GM12874 (cell line): ENCODE measurements around the gene EPB41.

Experiments used
- TF ChIP-seq, protein P1 (sequence below): IDR thresholded peaks from 2 replicates; pipeline ENCODE4 v1.5.1; 2011; ENCODE audit warnings: low read depth, mild to moderate bottlenecking, control low read depth, low read length, moderate library complexity; ENCODE audit not compliant: insufficient read depth

EPB41 gene

DNA sequence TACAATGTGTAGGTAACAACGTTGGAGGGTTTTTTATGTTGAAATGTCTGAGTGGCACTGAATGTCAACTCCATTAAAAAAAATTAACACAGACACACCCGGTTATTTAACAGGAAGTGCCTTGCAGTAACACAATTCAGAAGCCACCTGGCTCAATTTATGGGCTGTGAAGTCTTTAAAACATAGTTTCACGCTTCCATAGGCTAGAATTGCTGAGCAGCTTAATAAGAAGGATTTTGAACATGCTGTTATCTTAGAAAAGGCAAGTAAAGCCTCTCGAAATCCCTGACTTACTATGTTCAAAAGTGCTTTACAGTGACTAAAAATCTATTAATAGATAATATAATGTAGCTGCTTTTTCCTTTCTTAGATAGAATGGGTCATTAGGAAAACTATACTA lies 247.7 kb downstream of the EPB41 start:
- TF ChIP-seq, protein P1, sequence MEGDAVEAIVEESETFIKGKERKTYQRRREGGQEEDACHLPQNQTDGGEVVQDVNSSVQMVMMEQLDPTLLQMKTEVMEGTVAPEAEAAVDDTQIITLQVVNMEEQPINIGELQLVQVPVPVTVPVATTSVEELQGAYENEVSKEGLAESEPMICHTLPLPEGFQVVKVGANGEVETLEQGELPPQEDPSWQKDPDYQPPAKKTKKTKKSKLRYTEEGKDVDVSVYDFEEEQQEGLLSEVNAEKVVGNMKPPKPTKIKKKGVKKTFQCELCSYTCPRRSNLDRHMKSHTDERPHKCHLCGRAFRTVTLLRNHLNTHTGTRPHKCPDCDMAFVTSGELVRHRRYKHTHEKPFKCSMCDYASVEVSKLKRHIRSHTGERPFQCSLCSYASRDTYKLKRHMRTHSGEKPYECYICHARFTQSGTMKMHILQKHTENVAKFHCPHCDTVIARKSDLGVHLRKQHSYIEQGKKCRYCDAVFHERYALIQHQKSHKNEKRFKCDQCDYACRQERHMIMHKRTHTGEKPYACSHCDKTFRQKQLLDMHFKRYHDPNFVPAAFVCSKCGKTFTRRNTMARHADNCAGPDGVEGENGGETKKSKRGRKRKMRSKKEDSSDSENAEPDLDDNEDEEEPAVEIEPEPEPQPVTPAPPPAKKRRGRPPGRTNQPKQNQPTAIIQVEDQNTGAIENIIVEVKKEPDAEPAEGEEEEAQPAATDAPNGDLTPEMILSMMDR = no peak

DNA sequence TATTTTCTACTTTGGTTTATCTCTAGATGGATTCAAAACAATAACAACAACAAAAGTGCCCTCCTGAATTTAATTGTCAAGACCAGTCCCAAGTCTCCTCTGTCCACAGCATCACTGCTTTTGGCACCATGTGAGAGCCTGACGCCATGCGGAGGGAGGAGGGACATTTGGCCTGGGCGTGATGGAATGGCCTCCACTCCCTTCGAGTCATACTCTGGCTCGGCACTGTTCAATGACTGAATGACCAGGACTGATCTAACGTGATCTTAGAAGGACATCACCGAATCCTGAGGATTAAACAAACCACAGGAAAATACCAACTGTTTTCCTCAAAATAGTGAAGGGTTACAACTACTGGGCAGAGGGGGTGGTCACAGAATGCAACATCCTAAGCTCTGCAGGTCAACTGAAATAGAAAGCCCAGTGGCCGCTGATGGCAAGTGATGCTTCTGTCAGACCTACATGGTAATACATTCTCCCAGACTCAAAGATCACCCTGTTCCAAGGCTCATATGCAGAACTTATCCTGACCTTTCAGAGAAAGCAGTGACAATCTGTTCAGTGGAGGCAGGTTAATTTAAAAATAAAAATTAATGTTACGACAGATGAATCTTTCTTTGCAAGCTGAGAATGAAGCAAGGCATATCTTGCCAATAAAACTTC lies 248.2 kb downstream of the EPB41 start:
- TF ChIP-seq, protein P1 = no peak

DNA sequence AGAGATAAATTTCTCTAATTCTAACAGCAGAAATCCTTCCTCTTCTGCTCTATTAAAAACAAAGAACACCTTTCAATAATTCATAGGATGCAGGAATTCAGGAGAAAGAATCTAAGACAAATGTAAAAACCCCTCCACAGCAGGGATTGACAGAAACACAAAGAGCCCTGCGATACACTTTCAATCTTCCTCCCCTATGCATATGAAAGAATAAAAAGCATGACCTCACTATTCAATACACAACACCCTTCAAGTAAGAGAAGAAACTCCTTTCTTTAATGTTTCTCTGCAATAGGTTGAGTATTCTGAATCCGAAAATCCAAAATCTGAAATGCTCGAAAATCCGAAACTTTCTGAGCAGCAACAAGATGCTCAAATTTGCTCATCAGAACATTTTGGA lies 250.2 kb downstream of the EPB41 start:
- TF ChIP-seq, protein P1 = no peak

DNA sequence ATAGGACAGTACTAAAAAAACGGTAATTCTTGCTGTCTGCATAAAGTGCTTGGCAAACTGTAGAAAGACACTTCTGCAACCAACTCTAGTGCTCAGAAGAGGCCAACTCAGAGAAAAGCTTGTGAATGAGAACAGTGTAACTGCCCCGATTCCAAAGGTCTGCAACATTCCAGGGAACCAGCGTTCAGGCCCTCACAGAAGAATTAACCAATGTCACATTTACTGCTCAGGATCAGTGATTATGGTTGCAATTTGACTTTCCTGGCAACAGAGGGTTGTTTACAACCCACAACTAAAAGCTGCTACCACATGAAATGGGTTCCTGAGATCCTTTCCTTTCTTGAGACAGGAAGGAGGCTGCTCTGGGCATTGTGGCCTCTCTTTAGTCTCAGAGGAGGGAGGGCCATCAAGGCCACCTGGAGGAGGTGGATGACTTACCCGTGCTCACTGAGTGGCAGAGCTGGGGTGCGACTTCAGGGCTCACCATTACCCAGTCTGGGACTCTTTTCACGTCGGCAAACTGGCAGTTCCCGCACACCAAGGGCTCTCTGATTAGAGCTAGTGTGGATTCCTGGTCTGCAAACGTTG lies 252.0 kb downstream of the EPB41 start:
- TF ChIP-seq, protein P1 = no peak

DNA sequence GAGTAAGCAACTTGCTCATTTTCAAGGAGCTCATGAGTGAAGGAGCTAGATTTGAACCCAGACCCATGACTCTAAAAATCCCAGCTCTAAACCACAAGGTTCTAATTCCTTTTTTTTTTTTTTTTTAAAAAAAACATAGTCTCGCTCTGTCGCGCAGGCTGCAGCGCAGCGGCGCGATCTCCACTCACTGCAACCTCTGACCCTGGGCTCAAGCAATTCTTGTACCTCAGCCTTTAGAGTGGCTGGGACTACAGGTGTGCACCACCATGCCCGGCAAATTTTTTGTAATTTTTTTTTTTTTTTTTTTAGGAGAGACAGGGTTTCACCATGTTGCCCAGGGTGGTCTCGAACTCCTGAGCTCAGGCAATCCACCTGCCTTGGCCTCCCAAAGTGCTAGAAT lies 253.5 kb downstream of the EPB41 start:
- TF ChIP-seq, protein P1 = no peak
